Uterus (tissue), 2 donors: ENCODE data around the gene PHLDA2.

Source experiments
- CTCF ChIP-seq, 4 experiments: fragments of 200-600 bp in 2 of 4; fragments of 450-650 bp in 2 of 4; sonication (generic) in 2 of 4; IDR thresholded peaks; one replicate each; pipeline ENCODE4 v1.5.1; 2016 to 2019; ENCODE audit warnings: antibody characterized with exemption in 4 of 4, mild to moderate bottlenecking in 2 of 4, moderate library complexity in 1 of 4
- POLR2A ChIP-seq, 2 donors: fragments of 450-650 bp; IDR thresholded peaks; one replicate each; pipeline ENCODE4 v1.6.1; 2016; ENCODE audit warnings: antibody characterized with exemption in 2 of 2, mild to moderate bottlenecking in 1 of 2, moderate library complexity in 1 of 2

- no peak for TF ChIP-seq CTCF (IDR thresholded peaks at IDR 0.05)
- TF ChIP-seq POLR2A (IDR thresholded peaks at IDR 0.05), result no peak
Measured at GRCh38 chr11:2910401-2910955, 18.7 kb downstream of the PHLDA2 start.
